Stimulated activated naive B cell treated with anti-CD40 and anti-IgM and Interleukin-4, amounts not matched to agents 10 μg/mL and 1 μg/mL and 100 μg/mL, for 72 hours (primary cell): ENCODE results near the gene LRRC32.
A peak's percentile ranks its signal among the peaks of the same experiment; 100 is the strongest.

ENCODE experiments used
- ATAC-seq, 2 donors: fragments of 150-1000 bp; cut with Tn5 transposase; replicated peaks; 2 replicates each; pipeline ENCODE4 v1.10.0; 2021; ENCODE audit warnings: moderate library complexity in 1 of 2
- DNase-seq: peaks from one replicate; pipeline ENCODE4 v3.0.0; 2021
- H3K27ac Mint-ChIP-seq: one replicate; pipeline ENCODE4 v1.8.0; 2022; ENCODE audit warnings: mild to moderate bottlenecking, mixed read lengths
- H3K27me3 Mint-ChIP-seq, 2 donors: one replicate each; pipeline ENCODE4 v1.8.0; 2022; ENCODE audit warnings: mixed read lengths in 2 of 2
- H3K36me3 Mint-ChIP-seq, 2 donors: one replicate each; pipeline ENCODE4 v1.8.0; 2022; ENCODE audit warnings: mixed read lengths in 2 of 2, mild to moderate bottlenecking in 1 of 2
- H3K4me1 Mint-ChIP-seq, 2 donors: one replicate each; pipeline ENCODE4 v1.8.0; 2022; ENCODE audit warnings: mixed read lengths in 2 of 2, mild to moderate bottlenecking in 1 of 2
- H3K4me3 Mint-ChIP-seq, 2 donors: one replicate each; pipeline ENCODE4 v1.8.0; 2022; ENCODE audit warnings: mild to moderate bottlenecking in 2 of 2, mixed read lengths in 2 of 2, moderate library complexity in 1 of 2
- H3K9me3 Mint-ChIP-seq, 2 donors: one replicate each; pipeline ENCODE4 v1.8.0; 2022; ENCODE audit warnings: mixed read lengths in 2 of 2, mild to moderate bottlenecking in 1 of 2

Gene LRRC32

DNA sequence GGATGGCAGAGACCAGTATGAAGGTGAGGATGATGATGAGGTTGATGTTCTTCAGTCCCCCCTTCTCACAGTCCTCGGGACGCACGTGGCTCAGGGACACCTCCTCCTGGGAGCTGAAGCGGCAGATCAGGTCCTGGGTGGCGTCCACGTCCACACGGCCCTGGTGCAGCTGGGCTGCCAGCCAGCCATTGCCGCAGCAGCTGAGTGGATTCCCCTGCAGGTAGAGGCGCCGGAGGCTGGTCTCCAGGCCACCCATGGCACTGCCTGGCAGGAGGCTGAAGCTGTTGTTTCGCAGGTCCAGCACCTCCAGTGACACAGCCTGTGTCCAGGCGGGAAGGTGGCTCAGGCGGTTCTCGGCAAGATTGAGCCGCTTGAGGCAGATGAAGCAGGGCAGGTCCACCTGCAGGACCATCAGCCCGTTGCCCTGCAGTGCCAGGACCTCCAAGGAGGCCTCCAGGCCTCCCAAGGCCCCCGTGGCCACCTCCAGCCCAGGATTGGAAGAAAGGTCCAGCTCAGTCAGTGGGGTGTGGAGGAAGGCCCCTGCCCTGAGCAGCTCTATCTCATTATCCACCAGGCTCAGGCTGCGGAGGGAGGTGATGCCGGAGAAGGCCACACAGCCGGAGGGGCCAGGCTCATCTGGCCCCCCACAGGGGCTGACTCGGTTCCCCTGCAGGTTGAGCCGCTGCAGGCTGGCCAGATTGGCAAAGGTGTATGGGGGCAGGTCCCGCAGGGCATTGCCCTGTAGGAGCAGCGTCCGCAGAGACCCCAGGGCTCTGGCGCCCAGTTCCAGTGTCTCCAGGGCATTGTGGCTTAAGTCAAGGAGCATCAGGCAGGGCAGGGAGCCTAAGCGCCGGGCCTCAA, 10.6 kb downstream of the LRRC32 start:
- H3K4me1 Mint-ChIP-seq, result peaks cover 47 to 84% of the 10 kb centered on the region in 2 donors
- peaks cover 6% of the 10 kb centered on the region in 2 donors for H3K27me3 Mint-ChIP-seq
- no peak for DNase-seq
- peak overlapping the region in 1 of 2 donors; percentile 32 for H3K4me3 Mint-ChIP-seq
- no peak for ATAC-seq
- peaks cover 90 to 100% of the 10 kb centered on the region in 2 donors for H3K36me3 Mint-ChIP-seq
- peak overlapping the region; percentile 31 for H3K27ac Mint-ChIP-seq
- no peaks in the 10 kb centered on the region for H3K9me3 Mint-ChIP-seq

DNA sequence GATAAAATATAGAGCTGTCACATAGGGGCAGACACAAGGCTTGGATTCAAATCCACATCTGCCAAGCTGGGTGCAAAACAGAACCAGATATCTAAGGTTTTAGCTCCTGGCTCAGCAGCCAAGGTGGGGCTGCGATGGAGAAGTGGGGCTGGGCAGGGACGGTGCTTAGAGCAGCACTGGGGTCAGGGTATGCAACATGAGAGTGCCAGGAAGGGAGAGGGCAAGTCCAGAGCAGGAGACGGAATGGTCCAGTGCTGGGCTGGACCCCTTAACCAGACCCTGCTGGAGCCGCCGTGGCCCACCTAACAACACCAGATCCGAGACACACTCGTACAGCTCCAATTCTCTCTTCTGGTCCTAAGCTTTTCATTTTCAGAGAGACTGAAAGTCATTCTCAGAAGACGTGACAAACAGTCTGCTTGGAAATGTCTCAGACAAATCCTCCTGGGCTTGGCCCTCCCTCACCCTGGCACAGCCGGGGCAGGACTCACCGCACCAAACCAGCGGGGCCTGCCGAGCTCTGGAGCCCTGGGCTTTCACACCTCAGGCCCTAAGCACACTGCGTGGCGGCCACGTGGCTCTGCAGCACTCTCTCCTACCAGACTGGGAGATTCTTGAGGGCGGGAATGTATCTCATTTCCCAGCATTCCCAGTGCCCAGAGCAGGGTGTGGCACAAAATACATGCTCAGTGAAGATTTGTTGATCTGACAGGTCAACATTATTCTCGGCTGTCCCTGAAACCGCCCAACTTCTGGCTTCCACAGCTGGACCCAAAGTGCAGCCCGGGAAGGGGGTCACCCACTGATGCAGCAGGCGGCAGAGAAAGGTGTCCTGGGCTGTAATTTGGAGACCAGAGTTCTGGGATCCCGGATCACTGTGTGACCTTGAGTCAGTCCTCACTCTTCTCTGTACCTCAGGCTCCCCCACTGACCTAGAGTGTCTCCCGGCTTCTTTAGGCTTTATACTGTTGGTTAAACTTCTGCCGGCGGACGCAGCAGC, 11.6 kb downstream of the LRRC32 start:
- no peak for DNase-seq
- Mint-ChIP-seq H3K27me3 (peaks cover 6% of the 10 kb centered on the region in 2 donors), H3K9me3 (no peaks in the 10 kb centered on the region), H3K27ac (peak overlapping the region; percentile 77), H3K4me3 (no peak overlapping the region), H3K36me3 (peaks cover 86 to 98% of the 10 kb centered on the region in 2 donors), H3K4me1 (peaks cover 44 to 81% of the 10 kb centered on the region in 2 donors)
- no peak for ATAC-seq

DNA sequence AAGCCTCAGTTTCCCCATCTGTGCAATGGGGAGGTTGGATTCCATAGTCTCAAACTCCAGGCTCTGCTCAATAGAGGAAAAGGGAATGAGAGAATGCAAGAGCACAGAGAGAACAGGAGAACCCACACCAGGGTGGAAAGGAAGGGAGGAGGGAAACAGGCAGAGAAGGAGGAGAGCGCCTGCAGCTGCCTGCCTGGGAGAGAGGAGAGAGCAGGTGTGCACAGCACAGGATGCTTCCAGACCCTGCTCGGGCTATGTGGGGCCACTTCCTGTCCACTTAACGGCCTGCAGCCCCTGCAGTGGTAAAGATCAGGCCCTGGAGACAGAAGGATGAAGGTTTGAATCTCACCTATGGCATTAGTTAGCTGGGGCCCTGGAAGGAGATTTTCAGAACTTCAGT, 12.3 kb downstream of the LRRC32 start:
- ATAC-seq, result no peak
- peaks cover 45 to 81% of the 10 kb centered on the region in 2 donors for H3K4me1 Mint-ChIP-seq

DNA sequence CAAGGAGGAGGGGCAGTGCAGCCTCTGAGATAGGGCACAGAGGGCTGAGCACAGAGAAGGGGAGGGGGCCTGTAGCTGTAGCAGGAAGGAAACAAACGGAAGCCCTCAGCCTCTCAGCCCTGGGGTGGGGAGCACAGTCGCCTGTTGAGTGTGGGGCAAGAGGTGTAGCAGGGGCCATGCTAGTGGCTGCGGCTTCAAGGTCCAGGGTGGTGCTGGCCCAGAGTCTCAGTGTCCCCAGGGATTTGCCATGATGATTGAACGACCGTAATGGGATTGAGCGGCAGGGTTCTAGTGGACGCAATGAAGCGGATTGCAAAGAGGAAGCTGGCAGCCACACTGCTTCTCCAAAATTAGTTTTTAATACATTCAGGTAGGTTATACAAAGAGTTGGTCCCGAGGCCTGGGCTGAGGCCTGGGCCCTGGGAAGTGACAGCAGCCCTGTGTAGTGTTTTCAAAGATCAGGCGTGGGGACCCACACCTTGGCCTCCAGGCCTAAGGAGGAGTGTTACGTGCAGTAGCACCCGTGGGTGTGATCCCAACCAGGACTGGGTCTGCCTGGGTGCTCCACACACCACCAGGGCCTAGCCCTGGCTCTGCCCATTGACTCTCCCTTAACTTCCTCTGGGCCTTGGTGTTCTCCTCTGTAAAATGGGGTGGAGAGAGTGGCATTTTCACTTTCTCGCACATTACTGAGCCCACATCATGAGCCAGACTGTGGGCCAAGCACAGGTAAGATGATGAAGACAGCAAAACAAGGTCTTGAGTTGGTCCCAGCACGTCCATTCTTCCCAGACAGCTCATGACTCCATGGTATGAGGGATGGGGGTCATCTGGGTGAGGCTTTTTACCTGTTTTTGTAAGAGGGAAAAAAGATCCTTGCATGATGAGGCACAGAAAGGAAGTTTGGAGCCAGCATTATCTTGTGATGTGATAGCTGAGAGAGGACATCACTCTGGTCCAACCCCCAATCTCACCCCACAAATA, 13.1 kb downstream of the LRRC32 start:
- Mint-ChIP-seq H3K9me3 (no peaks in the 10 kb centered on the region), H3K36me3 (peaks cover 81 to 92% of the 10 kb centered on the region in 2 donors), H3K27me3 (peaks cover 6% of the 10 kb centered on the region in 2 donors), H3K4me3 (no peak overlapping the region), H3K4me1 (peaks cover 45 to 83% of the 10 kb centered on the region in 2 donors), H3K27ac (peak overlapping the region; percentile 44)
- ATAC-seq (peak in 1 of 2 donors; percentile 19), DNase-seq (no peak)

More for the DNA sequence above, 12.3 kb downstream of the LRRC32 start:
- H3K27ac Mint-ChIP-seq, result no peak overlapping the region
- no peak overlapping the region for H3K4me3 Mint-ChIP-seq
- no peaks in the 10 kb centered on the region for H3K9me3 Mint-ChIP-seq
- peaks cover 6% of the 10 kb centered on the region in 2 donors for H3K27me3 Mint-ChIP-seq
- H3K36me3 Mint-ChIP-seq, result peaks cover 86 to 98% of the 10 kb centered on the region in 2 donors
- no peak for DNase-seq

DNA sequence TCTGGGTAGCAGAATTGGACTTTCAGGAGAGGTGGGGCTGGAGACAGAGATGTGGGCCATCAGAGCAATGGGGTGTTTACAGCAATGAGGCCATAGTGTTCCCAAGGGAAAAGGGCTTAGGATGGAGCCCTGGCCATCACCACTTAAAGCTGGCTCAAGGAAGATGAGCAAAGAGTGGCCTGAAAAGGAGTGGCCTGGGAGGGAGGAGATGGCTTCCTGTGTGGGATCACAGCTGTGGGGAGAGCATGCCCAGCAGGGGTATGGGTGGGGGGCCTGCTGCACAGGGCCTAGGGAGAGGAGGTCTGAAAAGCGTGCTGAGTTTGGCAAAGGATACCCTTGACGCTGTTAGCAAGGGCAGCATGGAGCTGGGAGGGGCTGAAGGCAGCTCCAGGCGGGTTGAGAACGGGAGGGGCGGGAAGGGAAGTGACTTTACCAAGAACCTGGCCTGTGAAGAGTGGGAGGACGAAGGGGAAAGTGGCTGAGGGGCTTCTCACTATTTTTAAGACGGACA, 13.9 kb downstream of the LRRC32 start:
- H3K9me3 Mint-ChIP-seq, result no peaks in the 10 kb centered on the region
- H3K36me3 Mint-ChIP-seq, result peaks cover 73 to 84% of the 10 kb centered on the region in 2 donors
- peaks cover 43 to 78% of the 10 kb centered on the region in 2 donors for H3K4me1 Mint-ChIP-seq
- H3K27me3 Mint-ChIP-seq, result peaks cover 6% of the 10 kb centered on the region in 2 donors
- no peak for DNase-seq
- peak overlapping the region in 1 of 2 donors; percentile 1 for H3K4me3 Mint-ChIP-seq
- no peak for ATAC-seq
- peak overlapping the region; percentile 81 for H3K27ac Mint-ChIP-seq

DNA sequence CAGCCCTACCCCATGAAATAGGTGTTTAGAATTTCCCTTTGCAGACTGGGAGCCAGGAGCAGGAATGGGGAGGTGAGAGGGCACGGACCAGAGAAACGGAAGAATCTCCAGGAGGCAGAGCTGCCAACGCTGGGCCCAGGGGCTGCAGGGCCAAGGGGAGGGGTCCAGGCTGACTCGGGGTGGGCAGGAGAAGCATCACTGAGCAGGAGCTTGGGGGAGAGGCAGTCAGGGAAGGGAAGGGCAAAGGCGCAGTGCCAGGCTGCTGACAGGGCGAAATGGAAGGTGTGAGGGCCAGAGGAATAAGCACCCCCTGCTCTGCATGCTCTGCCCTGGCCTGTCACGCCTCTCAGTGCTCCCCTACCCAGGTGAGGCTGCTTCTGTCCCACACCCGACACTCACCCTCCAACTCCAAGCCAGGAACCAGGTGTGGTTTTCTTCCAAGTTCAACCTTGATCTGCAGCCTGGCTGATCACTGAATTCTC, 14.5 kb downstream of the LRRC32 start:
- H3K4me3 Mint-ChIP-seq, result no peak overlapping the region

DNA sequence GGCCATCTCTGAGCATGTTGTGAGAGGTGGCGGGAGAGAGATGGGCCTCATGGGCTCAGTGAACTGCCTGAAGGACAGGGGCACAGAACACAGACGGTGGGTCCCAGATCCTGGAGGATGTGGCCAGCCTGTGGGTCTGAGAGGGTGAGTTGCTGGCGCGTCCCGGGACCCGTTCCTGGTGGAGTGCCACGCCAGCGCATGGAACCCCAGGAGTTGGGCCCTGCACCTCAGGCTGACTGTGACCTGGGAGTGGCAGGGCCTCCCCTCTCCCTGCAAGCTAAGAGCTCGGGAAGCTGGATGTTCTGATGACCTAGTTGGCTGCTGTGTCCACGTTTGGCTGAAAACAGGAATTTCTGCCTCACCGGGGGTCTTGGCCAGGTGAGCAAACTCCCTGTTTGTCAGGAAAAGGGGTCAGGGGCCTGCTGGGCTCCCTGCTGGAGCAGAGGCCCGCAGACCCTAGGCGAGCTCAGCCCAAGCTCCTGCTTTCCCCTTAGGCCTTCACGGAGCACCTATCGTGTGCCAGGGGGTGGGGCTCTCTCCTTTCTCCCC, 15.0 kb downstream of the LRRC32 start:
- Mint-ChIP-seq H3K27me3 (peaks cover under 1 to 6% of the 10 kb centered on the region in 2 donors), H3K36me3 (peaks cover 64 to 78% of the 10 kb centered on the region in 2 donors), H3K27ac (peak overlapping the region; percentile 67), H3K9me3 (no peaks in the 10 kb centered on the region), H3K4me1 (peaks cover 39 to 67% of the 10 kb centered on the region in 2 donors), H3K4me3 (no peak overlapping the region)
- no peak for DNase-seq
- ATAC-seq, result no peak

More for the DNA sequence above, 14.5 kb downstream of the LRRC32 start:
- H3K4me1 Mint-ChIP-seq, result peaks cover 43 to 72% of the 10 kb centered on the region in 2 donors
- peaks cover 6% of the 10 kb centered on the region in 2 donors for H3K27me3 Mint-ChIP-seq
- peak in 1 of 2 donors; percentile 24 for ATAC-seq
- H3K27ac Mint-ChIP-seq, result peak overlapping the region; percentile 81
- H3K36me3 Mint-ChIP-seq, result peaks cover 69 to 78% of the 10 kb centered on the region in 2 donors
- no peak for DNase-seq
- H3K9me3 Mint-ChIP-seq, result no peaks in the 10 kb centered on the region

DNA sequence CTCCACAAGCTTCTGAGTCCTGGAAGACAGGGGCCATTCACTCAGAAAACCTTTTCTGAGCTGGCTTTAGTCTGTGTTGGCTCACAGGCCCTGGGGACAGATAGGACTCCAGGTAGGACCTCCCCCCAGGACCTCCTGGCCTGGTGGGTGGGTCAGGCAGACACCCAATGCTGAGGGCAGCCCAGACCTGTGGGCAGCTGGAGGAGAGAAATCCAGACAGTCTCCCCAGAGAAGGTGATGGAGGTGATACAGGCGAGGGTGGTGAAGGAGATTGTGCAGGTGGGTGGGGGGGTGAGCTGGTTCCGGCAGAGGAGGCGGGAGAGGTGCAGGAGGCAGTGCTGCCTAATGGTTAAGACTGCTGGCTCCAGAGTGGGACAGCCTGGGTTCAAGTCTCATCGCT, 15.6 kb downstream of the LRRC32 start:
- Mint-ChIP-seq H3K9me3 (no peaks in the 10 kb centered on the region), H3K4me3 (no peak overlapping the region), H3K36me3 (peaks cover 58 to 72% of the 10 kb centered on the region in 2 donors), H3K4me1 (peaks cover 37 to 65% of the 10 kb centered on the region in 2 donors), H3K27me3 (peaks cover 0 to 6% of the 10 kb centered on the region in 2 donors), H3K27ac (peak overlapping the region; percentile 67)
- ATAC-seq (no peak), DNase-seq (no peak)

DNA sequence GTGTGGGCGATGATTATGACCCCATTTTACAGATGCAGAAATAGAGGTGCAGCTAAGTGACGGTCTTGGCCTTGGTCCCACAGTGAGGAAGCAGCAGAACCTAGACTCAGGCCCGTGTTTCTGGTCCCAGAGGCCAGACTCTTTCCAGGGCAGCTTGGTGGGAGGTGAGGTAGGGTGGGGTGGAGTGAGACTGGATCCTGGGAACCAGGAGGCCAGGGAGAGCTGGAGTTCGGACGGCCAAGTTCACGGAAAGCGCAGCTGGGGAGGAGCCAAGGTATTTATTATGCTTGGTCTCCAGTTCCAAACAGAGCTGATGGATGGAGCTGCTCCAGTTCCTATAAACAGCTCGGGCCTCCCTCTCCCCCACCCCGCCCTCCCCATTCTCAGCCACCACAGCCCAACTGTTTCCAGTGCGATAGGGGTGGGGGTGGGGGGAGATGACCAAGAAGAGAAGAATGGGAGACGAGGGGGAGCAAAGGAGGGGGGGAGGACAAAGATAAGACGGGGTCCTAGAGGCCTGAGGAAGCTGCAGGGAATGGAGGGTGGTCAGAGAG, 16.2 kb downstream of the LRRC32 start:
- no peak overlapping the region for H3K4me3 Mint-ChIP-seq
- H3K36me3 Mint-ChIP-seq, result peaks cover 57 to 66% of the 10 kb centered on the region in 2 donors
- H3K9me3 Mint-ChIP-seq, result no peaks in the 10 kb centered on the region
- H3K4me1 Mint-ChIP-seq, result peaks cover 38 to 64% of the 10 kb centered on the region in 2 donors
- H3K27me3 Mint-ChIP-seq, result peaks cover 0 to 6% of the 10 kb centered on the region in 2 donors
- no peak for ATAC-seq
- H3K27ac Mint-ChIP-seq, result no peak overlapping the region
- no peak for DNase-seq

DNA sequence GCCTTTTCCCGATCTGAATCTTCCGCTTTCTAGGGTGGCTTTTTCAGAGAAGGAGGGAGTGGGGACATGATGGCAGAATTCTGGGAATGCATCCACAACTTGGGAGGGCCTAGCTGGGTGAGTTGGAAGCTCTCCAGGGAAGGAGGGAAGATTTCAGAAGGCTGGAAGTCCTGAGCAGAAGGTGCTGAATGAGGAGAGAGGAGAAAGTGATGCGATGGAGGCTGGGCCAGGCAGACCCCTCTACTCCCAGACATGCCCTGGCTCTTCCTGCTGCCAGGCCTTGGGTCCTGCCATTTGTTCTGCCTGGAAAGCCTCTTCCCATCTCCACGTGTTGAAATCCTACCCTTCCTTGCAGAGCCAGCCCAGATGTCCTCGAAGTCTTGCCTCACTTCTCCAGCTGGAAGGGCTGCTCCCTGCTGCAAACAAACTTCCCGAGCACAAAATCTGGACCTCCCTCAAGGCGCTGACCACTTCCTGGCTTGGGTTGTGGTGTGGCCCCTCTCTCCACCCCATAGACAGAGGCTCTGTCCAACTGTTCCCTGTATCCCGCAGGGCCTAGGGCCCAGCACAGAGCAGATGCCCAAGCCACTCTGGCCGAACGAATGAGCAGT, 16.8 kb downstream of the LRRC32 start:
- Mint-ChIP-seq H3K27me3 (peaks cover 0 to 6% of the 10 kb centered on the region in 2 donors), H3K27ac (peak overlapping the region; percentile 52), H3K4me3 (no peak overlapping the region), H3K36me3 (peaks cover 52 to 60% of the 10 kb centered on the region in 2 donors), H3K9me3 (no peaks in the 10 kb centered on the region), H3K4me1 (peaks cover 35 to 58% of the 10 kb centered on the region in 2 donors)
- no peak for DNase-seq
- ATAC-seq, result no peak

DNA sequence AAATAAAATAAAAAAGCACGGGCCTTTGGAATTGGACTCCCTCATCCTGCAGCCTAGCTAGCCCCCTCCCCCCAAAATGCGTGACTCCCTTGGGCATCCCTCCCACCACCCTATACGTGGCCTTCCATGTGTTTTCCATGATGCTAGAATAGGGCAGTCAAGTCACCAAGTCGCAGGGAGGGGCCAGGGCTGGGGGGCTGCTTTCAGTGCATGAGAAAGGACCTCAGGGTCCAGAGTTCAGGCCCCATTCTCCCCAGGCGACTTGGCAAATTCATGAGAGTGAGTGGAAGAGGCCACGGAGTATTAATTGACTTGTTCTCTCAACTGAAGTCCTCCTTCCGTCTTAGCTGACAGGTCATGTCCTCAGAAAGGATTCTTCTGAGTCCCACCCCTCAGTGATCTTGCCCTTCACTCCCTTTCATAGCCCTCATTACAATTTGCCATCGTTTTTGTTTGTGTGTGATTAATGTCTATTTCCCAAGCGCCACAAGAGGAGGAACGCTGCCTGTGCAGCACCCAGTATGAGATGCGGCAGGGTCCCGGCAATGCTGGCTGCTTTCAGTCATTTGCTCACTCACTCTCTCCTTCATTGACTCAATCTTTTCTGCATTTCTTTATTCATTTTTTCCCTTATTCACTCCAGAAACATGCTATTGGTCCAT, 17.4 kb downstream of the LRRC32 start:
- DNase-seq, result no peak
- Mint-ChIP-seq H3K36me3 (peaks cover 45 to 53% of the 10 kb centered on the region in 2 donors), H3K4me3 (no peak overlapping the region), H3K9me3 (no peaks in the 10 kb centered on the region), H3K4me1 (peaks cover 32 to 52% of the 10 kb centered on the region in 2 donors), H3K27ac (no peak overlapping the region), H3K27me3 (peaks cover 0 to 6% of the 10 kb centered on the region in 2 donors)
- ATAC-seq, result no peak
